IMR-90 (cell line): Measurements from ENCODE around the gene RECK. TPM values are rescaled to one million over a fixed set of nuclear protein-coding genes. Genes with fewer than 3 reads are reported as not detected.

Source experiments
- ATAC-seq: fragments of 200-7000 bp; cut with Tn5 transposase; 2 replicates; pipeline ENCODE4 v1.9.1; 2020; ENCODE audit warnings: low read depth, mild to moderate bottlenecking, moderate library complexity
- BruUV-seq: library from RNA; stranded (reverse); fragments of 400-500 nt; replicated peaks from 2 replicates; lab custom pipeline; 2021; lab: Mats Ljungman, UMichigan
- CTCF ChIA-PET: fragments of 300-600 bp; formaldehyde crosslinking; extraction: SDS; loops from one replicate; lab custom pipeline; 2021; ENCODE audit warnings: antibody characterized with exemption; lab: Yijun Ruan, JAX
- POLR2A ChIA-PET: fragments of 300-600 bp; sonication (Branson Sonifier 250); formaldehyde crosslinking; loops from one replicate; lab custom pipeline; 2022; ENCODE audit warnings: antibody characterized with exemption; ENCODE audit not compliant: unreplicated experiment; lab: Charles Lee
- DNase-seq: peaks from one replicate; pipeline ENCODE4 v3.0.0; 2013
- H2AFZ ChIP-seq: replicated peaks from 2 replicates; pipeline ENCODE3; 2013; ENCODE audit warnings: low read length, mild to moderate bottlenecking; ENCODE audit not compliant: poor library complexity
- H2AK5ac ChIP-seq: 2 replicates; pipeline ENCODE4 v1.6.1; 2013; ENCODE audit warnings: low read depth, low read length, inconsistent platforms
- H2AK9ac ChIP-seq: replicated peaks from 2 replicates; pipeline ENCODE3; 2013; ENCODE audit warnings: mild to moderate bottlenecking, low read depth, low read length, moderate library complexity; ENCODE audit not compliant: poor library complexity
- H2BK120ac ChIP-seq: 2 replicates; pipeline ENCODE4 v1.6.1; 2013; ENCODE audit warnings: low read depth, low read length, inconsistent platforms
- H2BK15ac ChIP-seq: 3 replicates; pipeline ENCODE4 v1.6.1; 2013; ENCODE audit warnings: low read depth, low read length, inconsistent platforms
- H2BK20ac ChIP-seq: 2 replicates; pipeline ENCODE4 v1.6.1; 2013; ENCODE audit warnings: low read depth, mild to moderate bottlenecking, inconsistent platforms, low read length, moderate library complexity
- H2BK5ac ChIP-seq: 2 replicates; pipeline ENCODE4 v1.6.1; 2013; ENCODE audit warnings: mild to moderate bottlenecking, low read depth, low read length, inconsistent platforms; ENCODE audit not compliant: poor library complexity, severe bottlenecking
- H3K14ac ChIP-seq: replicated peaks from 2 replicates; pipeline ENCODE4 v1.6.1; 2013; ENCODE audit warnings: low read depth, low read length, inconsistent platforms
- H3K18ac ChIP-seq: 2 replicates; pipeline ENCODE4 v1.6.1; 2013; ENCODE audit warnings: low read depth, low read length, control low read depth
- H3K23ac ChIP-seq: 2 replicates; pipeline ENCODE4 v1.6.1; 2013; ENCODE audit warnings: low read depth, low read length, inconsistent platforms
- H3K27ac ChIP-seq: 2 replicates; pipeline ENCODE4 v1.5.1; 2013; ENCODE audit warnings: mild to moderate bottlenecking, control low read depth, low read length; ENCODE audit not compliant: insufficient read depth
- H3K27me3 ChIP-seq: 2 replicates; pipeline ENCODE4 v1.6.1; 2013; ENCODE audit warnings: low read length; ENCODE audit not compliant: control insufficient read depth, insufficient read depth
- H3K36me3 ChIP-seq: 2 replicates; pipeline ENCODE4 v1.6.1; 2013; ENCODE audit warnings: low read length, mixed read lengths; ENCODE audit not compliant: control insufficient read depth, insufficient read depth
- H3K4ac ChIP-seq: 2 replicates; pipeline ENCODE4 v1.6.1; 2013; ENCODE audit warnings: low read depth, low read length, inconsistent platforms
- H3K4me1 ChIP-seq: 2 replicates; pipeline ENCODE4 v1.6.1; 2013; ENCODE audit warnings: low read length, mixed read lengths; ENCODE audit not compliant: control insufficient read depth, insufficient read depth
- H3K4me2 ChIP-seq: 2 replicates; pipeline ENCODE4 v1.6.1; 2013; ENCODE audit warnings: low read depth, mild to moderate bottlenecking, control low read depth, low read length, moderate library complexity
- H3K4me3 ChIP-seq: 2 replicates; pipeline ENCODE4 v1.5.1; 2013; ENCODE audit warnings: low read depth, mild to moderate bottlenecking, control low read depth, low read length, moderate library complexity; ENCODE audit not compliant: insufficient read depth
- H3K56ac ChIP-seq: 2 replicates; pipeline ENCODE4 v1.6.1; 2013; ENCODE audit warnings: low read length, inconsistent platforms; ENCODE audit not compliant: insufficient read depth; ENCODE audit errors: extremely low read depth
- H3K79me1 ChIP-seq, 2 experiments: 2 replicates each; pipeline ENCODE4 v1.6.1; 2013; ENCODE audit warnings: low read length in 2 of 2, inconsistent platforms in 1 of 2, low read depth in 1 of 2
- H3K9ac ChIP-seq: 2 replicates; pipeline ENCODE4 v1.6.1; 2013; ENCODE audit warnings: low read depth, low read length, control low read depth
- H3K9me1 ChIP-seq: 2 replicates; pipeline ENCODE4 v1.6.1; 2013; ENCODE audit warnings: low read length, inconsistent platforms; ENCODE audit not compliant: insufficient read depth
- H3K9me3 ChIP-seq: 2 replicates; pipeline ENCODE4 v1.6.1; 2013; ENCODE audit warnings: low read length; ENCODE audit not compliant: control insufficient read depth, insufficient read depth
- H4K20me1 ChIP-seq: 2 replicates; pipeline ENCODE4 v1.6.1; 2013; ENCODE audit warnings: low read length, inconsistent platforms; ENCODE audit not compliant: insufficient read depth
- H4K5ac ChIP-seq: 2 replicates; pipeline ENCODE4 v1.6.1; 2013; ENCODE audit warnings: mild to moderate bottlenecking, low read depth, low read length, control low read depth
- H4K8ac ChIP-seq, 2 experiments: 2 replicates each; pipeline ENCODE4 v1.6.1; 2013; ENCODE audit warnings: low read depth in 2 of 2, low read length in 2 of 2, control low read depth in 1 of 2, inconsistent platforms in 1 of 2
- H4K91ac ChIP-seq: 2 replicates; pipeline ENCODE4 v1.6.1; 2013; ENCODE audit warnings: low read depth, low read length, inconsistent platforms; ENCODE audit not compliant: insufficient read depth
- BHLHE40 ChIP-seq: fragments of 150-350 bp; IDR thresholded peaks from 2 replicates; pipeline ENCODE4 v1.6.1; 2016; ENCODE audit warnings: mild to moderate bottlenecking, low read depth, low read length
- CEBPB ChIP-seq: IDR thresholded peaks from 2 replicates; pipeline ENCODE4 v1.6.1; 2012; ENCODE audit warnings: low read depth, low read length, improper control_type of control experiment
- CHD1 ChIP-seq: IDR thresholded peaks from 2 replicates; pipeline ENCODE4 v1.6.1; 2012; ENCODE audit warnings: low read depth, low read length, improper control_type of control experiment
- ELK1 ChIP-seq: fragments of 150-350 bp; IDR thresholded peaks from 2 replicates; pipeline ENCODE4 v1.6.1; 2016; ENCODE audit warnings: low read depth, mild to moderate bottlenecking, low read length, moderate library complexity, borderline replicate concordance
- FOS ChIP-seq: fragments of 150-350 bp; IDR thresholded peaks from 2 replicates; pipeline ENCODE4 v1.6.1; 2016; ENCODE audit warnings: low read depth, low read length
- MAFK ChIP-seq: IDR thresholded peaks from 2 replicates; pipeline ENCODE4 v1.6.1; 2012; ENCODE audit warnings: low read depth, low read length, improper control_type of control experiment
- MAZ ChIP-seq: IDR thresholded peaks from 2 replicates; pipeline ENCODE4 v1.6.1; 2012; ENCODE audit warnings: low read depth, mild to moderate bottlenecking, low read length, improper control_type of control experiment, moderate library complexity, borderline replicate concordance
- MXI1 ChIP-seq: IDR thresholded peaks from 2 replicates; pipeline ENCODE4 v1.6.1; 2012; ENCODE audit warnings: low read depth, mild to moderate bottlenecking, low read length, moderate library complexity, borderline replicate concordance
- NFE2L2 ChIP-seq: fragments of 150-350 bp; IDR thresholded peaks from 2 replicates; pipeline ENCODE4 v1.6.1; 2016; ENCODE audit warnings: low read depth, mild to moderate bottlenecking, low read length
- POLR2A ChIP-seq: IDR thresholded peaks from 2 replicates; pipeline ENCODE4 v1.6.1; 2012; ENCODE audit warnings: mild to moderate bottlenecking, low read depth, low read length
- RAD21 ChIP-seq: IDR thresholded peaks from 2 replicates; pipeline ENCODE4 v1.6.1; 2012; ENCODE audit warnings: low read length, improper control_type of control experiment
- USF2 ChIP-seq: fragments of 150-350 bp; IDR thresholded peaks from 2 replicates; pipeline ENCODE4 v1.6.1; 2017; ENCODE audit warnings: mild to moderate bottlenecking, antibody characterized with exemption, low read length, low read depth
- WGBS, 2 experiments: methylation state at CpG; one replicate each; pipeline versions ENCODE4 v1.1.5 to v1.1.7; 2013; ENCODE audit warnings: missing lambda C conversion rate in 2 of 2; ENCODE audit not compliant: insufficient read length in 1 of 2; ENCODE audit errors: extremely low coverage in 2 of 2; 5-methylcytosine and 5-hydroxymethylcytosine counted together
- dilution Hi-C: fragments of 300-500 bp; cut with HindIII; formaldehyde crosslinking; loops from one replicate; pipeline ENCODE4 v1.14.3; 2018; ENCODE audit warnings: low sequenced_read_pairs; ENCODE audit not compliant: unreplicated experiment
- in situ Hi-C: fragments of 300-500 bp; cut with MboI; formaldehyde crosslinking; loops from 3 replicates; pipeline ENCODE4 v1.14.3; 2019; ENCODE audit warnings: low sequenced_read_pairs, inconsistent platforms, mixed read lengths
- intact Hi-C: fragments of 100-400 bp; cut with micrococcal nuclease; formaldehyde crosslinking; loops from 2 replicates; pipeline ENCODE4 v1.10.0; 2022
- polyA plus RNA-seq, 3 experiments: library from polyadenylated mRNA; depleted of rRNA; stranded (reverse); fragments of >200 nt; gene quantifications; 2 replicates each; pipeline ENCODE4 v1.2.3, GENCODE V29; 2012; ENCODE audit warnings: low replicate concordance in 1 of 3
- total RNA-seq: library from RNA; depleted of rRNA; stranded (reverse); fragments of >200 nt; gene quantifications from 2 replicates; pipeline ENCODE4 v1.2.3, GENCODE V29; 2012

The RECK gene
- total and polyA plus RNA-seq, 2 of the 4 experiments (the other 2 are of a cell fraction), result 23.5 to 44.0 TPM

- no peaks in the 10 kb centered on the region for H3K27me3 ChIP-seq
- H3K56ac ChIP-seq, result no peak overlapping the region
- H2AK5ac ChIP-seq, result peak overlapping the region; percentile 75; the same call in 1 of the 2 replicates
- H4K5ac ChIP-seq, result 0 out of 2 replicates have a peak overlapping the region, but pooled peaks have one; percentile 30
- H4K20me1 ChIP-seq, result no peaks in the 10 kb centered on the region
- H2BK15ac ChIP-seq, result 0 out of 3 replicates have a peak overlapping the region, but pooled peaks have one; percentile 47
- no peak overlapping the region for H3K4me2 ChIP-seq
- no TSS peak for BruUV-seq
- no peak overlapping the region for H2AFZ ChIP-seq
- peak overlapping the region in 1 of 2 experiments; percentile 49; a peak in 1 of 4 replicates for H4K8ac ChIP-seq
- peaks cover 30% of the 10 kb centered on the region for H3K9me1 ChIP-seq
- whole genome bisulfite sequencing, 2 experiments, result no CpG with 5 or more reads among the region's 2 CpGs
- ATAC-seq (no peak), DNase-seq (peak; percentile 33)
- H2AK9ac ChIP-seq, result no peak overlapping the region
- H4K91ac ChIP-seq, result no peak overlapping the region; the same call in 1 of the 2 replicates
- dilution Hi-C loops, result no loop called here
- ChIA-PET POLR2A (no interaction called here), CTCF (no interaction called here)
- in situ Hi-C loops, result no loop called here
- TF ChIP-seq MAZ, result no peak
- TF ChIP-seq RAD21, result no peak
- no peak for TF ChIP-seq USF2
- TF ChIP-seq CEBPB, result no peak
- TF ChIP-seq ELK1, result no peak
- TF ChIP-seq FOS, result no peak
- no peak for TF ChIP-seq BHLHE40
- TF ChIP-seq POLR2A, result no peak
- TF ChIP-seq CHD1, result no peak
- peak; percentile 98 for TF ChIP-seq NFE2L2
- TF ChIP-seq MXI1, result no peak
- TF ChIP-seq MAFK, result peak; percentile 82
- H2BK120ac ChIP-seq, result peak overlapping the region; percentile 57; the same call in 1 of the 2 replicates
- peaks cover 15% of the 10 kb centered on the region for H3K4me1 ChIP-seq
- H3K9ac ChIP-seq, result no peak overlapping the region
- no peak overlapping the region for H3K23ac ChIP-seq
- H3K14ac ChIP-seq, result peak overlapping the region; percentile 52; the same call in 1 of the 2 replicates
- no peak overlapping the region for H3K4me3 ChIP-seq
- H3K79me1 ChIP-seq, result peaks cover 0 to 23% of the 10 kb centered on the region in 2 experiments; a peak in 2 of 4 replicates
- H3K36me3 ChIP-seq, result peaks cover 23% of the 10 kb centered on the region
- H3K27ac ChIP-seq, result peak overlapping the region; percentile 75; the same call in 1 of the 2 replicates
- H2BK5ac ChIP-seq, result peak overlapping the region; percentile 37
- intact Hi-C loops, result no loop called here
- H3K9me3 ChIP-seq, result peaks cover 2% of the 10 kb centered on the region; the same call in 1 of the 2 replicates
- peak overlapping the region; percentile 80; the same call in 1 of the 2 replicates for H2BK20ac ChIP-seq
- peak overlapping the region; percentile 47; the same call in 1 of the 2 replicates for H3K4ac ChIP-seq
- H3K18ac ChIP-seq, result peak overlapping the region; percentile 88
Measured at GRCh38 chr9:36158122-36158521, 121.4 kb downstream of the RECK start.
